Stimulated activated CD8-positive, alpha-beta memory T cell treated with anti-CD3 and anti-CD28 coated beads, Interleukin-7, amount 100 ng/mL, for 1 hour (primary cell): Measurements from ENCODE around the gene CPLANE2.
A peak's percentile ranks its signal among the peaks of the same experiment; 100 is the strongest.
"Not testable (repeated sequence)": the region's sequence is repeated elsewhere in the genome, so short reads cannot be mapped to it uniquely, and the experiment has no call there.

ENCODE experiments used
- DNase-seq, 2 donors: peaks; one replicate each; pipeline ENCODE4 v3.0.0-alpha.2; 2020; ENCODE audit warnings: low read depth in 2 of 2

The CPLANE2 gene

GRCh38 chr1:16249596-16250241, 12.7 kb upstream of the CPLANE2 start:
- DNase-seq = no peak

DNA sequence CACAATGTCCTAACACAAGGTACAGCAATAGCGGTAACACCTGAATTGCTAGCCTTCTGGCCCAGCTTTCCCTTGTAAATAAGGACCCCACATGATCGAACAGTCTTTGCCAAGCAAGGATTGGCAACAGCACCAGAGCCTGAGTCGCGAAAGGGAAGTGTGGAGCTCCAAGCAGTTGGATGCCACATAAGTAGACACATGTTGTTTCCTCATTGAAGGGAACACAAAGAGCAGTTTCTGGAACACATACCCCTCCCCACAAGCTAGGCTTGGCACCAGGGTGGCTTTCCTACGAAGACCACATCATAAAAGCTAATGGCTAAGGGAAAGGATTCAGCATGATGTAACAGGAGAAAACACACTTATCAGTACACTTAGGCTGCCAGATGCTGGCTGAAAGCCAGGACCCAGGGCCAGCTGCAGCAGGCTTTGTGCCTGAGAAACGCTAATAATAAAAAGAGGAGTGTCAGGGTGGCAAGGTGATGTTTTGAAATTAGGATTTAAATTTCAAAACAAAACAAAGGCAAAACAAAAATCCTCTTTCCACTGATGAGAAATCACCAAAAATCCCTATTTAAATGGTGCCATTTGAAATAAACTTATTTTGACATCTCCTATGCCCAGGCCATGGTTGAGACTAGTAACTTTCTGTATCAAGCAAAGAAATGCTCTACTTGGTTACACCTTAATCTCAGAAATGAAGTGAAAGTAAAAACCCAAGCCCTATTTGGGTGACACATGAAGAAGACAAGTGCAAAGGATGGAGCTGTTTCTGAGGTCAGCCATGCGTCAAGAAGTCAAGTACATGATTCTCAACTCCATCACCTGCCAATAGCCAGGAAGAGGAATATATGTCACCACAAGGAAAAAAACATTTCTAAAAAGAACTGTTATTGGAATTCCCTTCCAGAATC, 11.9 kb upstream of the CPLANE2 start:
- no peak for DNase-seq

DNA sequence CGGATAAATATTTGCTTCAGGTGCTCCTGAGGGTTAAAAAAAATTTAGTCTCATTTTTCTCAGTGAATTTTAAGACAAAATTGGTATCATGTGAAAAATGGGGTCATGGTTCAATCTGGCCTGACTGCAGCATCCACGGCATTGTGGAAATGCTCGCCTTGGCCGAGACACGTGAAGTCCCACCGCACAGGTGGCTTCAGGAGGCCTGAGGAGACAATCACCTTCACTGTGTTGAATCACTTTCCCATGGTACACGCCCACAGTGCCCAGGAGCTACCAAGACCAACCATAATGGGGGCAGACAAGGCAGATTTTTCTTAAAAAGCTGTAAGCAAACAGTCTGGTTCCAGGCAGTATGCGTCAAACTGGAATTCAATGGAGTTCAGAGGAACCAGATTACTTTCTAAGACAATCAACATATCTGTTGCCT, 11.0 kb upstream of the CPLANE2 start:
- DNase-seq = no peak

DNA sequence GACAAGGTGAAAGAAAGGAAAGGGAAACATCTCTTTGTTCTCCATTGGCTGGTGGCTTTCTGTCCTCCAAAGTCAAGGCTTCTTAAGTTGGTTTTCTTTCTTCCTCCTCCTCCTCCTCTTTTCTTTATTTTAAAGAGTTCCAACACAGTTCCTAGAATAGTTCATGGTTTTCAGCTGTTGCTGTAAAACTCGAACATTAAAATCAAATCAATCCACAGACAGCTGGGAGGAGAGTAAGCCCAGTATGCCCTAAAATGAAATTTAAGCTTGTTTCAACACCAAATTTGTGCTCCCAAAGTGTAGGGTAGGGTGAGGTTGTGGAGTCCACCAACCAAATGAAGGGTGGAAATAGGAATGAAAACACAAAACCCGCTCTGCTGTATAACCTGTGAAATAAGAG, 10.5 kb upstream of the CPLANE2 start:
- DNase-seq = no peak

GRCh38 chr1:16246961-16247360, 10.0 kb upstream of the CPLANE2 start:
- no peak for DNase-seq

DNA sequence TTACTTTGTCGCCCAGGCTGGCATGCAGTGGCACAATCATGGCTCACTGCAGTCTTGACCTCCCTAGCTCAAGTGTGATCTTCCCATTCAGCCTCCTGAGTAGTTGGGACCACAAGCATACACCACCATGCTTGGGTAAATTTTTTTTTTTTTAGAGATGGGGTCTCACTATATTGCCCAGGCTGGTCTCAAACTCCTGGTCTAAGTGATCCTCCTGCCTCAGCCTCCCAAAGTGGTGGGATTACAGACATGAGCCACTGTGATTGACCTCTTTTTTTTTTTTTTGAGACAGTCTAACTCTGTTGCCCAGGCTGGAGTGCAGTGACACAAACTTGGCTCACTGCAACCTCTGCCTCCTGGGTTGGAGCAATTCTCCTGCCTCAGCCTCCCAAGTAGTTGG, 9.3 kb upstream of the CPLANE2 start:
- not testable (repeated sequence) for DNase-seq

DNA sequence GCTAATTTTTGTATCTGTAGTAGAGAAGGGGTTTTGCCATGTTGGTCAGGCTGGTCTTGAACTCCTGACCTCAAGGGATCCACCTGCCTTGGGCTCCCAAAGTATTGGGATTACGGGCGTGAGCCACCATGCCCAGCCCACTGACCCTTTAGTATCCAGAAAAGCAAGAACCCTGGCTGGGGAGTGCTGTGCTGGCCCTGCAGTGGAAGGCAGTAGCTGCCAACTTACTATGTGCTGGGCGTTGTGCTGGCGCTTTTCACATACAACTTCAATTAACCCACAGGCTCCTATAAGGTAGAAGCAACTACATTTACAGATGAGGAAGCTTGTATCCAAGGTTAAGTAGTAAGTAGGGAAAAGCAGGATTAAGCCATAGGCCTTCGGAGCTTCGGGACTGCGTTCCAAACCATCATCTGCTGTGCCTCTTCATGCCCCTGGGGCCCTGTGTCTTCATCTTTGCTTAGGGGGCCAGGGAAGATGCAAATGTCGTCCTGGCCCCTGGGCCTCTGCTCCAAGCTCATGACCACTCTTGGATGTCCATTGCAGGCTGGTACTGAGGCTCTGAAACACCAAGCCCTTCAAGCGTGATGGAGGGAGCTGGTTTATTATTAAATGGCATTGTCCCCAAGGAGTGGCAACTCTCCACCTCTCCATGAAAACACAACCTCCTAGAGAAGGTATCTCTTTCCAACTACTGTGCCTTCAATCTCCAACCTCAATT, 8.7 kb upstream of the CPLANE2 start:
- no peak for DNase-seq

DNA sequence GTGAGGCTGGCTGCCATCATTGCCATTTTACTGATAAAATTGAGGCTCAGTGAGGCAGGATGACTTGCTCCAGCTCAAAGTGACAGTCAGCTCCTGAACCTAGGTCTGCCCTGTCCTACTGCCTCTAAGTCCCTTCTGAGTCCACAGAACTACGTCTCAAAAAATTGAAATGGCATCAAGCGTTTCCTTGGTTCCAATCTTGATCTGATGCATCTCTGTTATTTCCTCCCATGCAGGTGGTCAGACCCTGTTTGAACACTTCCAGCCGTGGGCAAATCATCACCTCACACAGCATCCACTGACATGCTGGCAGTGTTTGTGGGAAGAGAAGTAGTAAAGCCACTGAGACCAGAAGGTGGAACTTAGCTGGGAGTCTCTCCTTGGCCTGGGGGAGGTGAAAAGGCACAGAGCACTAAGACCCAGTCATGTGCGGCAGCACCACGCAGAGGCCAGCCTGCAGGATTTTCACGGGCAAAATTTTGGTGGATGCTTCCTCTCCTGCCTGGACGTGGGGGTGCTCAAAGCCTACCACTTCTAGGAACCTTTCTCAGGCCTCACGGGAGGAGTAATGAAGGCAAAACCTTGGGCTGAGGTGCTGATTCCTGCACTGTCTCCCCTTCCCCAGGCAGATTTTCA, 7.8 kb upstream of the CPLANE2 start:
- DNase-seq = no peak

- DNase-seq = peak; percentile 45 to 56
Observed at GRCh38 chr1:16243936-16244649, 7.1 kb upstream of the CPLANE2 start.

- DNase-seq = no peak
Observed at GRCh38 chr1:16243215-16243610, 6.2 kb upstream of the CPLANE2 start.

DNA sequence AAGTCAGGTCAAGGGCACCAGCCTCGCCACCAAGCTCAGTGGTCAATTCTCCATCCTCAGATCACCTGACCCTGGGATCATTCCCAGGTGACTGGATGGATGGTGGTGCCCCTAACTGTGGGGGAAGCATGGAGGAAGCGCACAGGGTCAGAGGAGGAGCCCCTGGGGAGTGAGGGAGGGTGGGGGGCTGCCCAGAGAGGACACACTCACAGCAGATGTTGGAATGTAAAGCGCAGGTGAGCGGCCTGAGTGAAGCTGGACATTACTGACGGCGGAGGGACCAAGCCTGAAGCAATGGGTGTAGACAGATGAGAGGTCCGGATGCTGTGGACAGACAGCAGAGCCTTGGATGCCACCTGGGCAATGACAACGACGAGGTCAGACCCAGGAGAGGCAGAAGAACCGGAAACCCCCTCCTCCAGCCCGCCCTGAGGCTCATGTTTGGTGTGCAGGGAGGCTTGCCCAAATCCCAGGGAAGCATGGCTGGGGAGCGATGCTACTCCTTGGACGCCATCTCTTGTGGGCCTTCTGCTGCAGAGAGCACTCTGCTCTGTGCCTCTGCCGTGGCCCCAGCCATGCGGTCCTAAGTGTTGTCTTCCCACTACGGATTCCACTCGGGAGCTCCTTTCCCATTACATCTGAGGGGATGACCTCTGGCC, 5.7 kb upstream of the CPLANE2 start:
- no peak for DNase-seq

GRCh38 chr1:16241221-16241708, 4.3 kb upstream of the CPLANE2 start:
- DNase-seq = no peak

- no peak for DNase-seq
Observed at GRCh38 chr1:16239972-16240491, 3.0 kb upstream of the CPLANE2 start.

DNA sequence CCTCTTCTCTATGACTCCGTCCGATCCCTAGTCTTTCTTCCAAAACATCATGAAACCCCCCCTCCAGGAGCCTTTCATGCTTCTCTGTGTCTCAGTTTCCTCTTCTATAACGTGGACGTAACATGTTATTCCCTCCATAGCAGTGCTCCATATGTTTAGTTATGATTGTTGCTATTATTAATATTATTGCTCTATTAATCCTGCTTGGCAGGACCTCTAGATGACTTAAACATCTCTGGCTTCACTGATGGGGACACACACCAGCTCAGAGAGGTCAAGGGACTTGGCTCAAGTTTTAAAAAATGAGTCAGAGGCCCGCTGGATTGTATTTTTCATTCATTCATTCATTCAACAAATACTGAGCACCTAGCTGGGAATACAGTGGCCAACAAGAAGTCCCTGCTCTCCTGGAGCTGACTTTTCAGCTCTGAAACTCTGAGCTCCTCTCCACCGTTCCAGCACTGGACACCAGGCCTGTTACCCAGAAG, 404 bp upstream of the CPLANE2 start:
- no peak for DNase-seq

GRCh38 chr1:16235944-16236510, 956 bp downstream of the CPLANE2 start:
- DNase-seq = peak in 1 of 2 donors; percentile 19

GRCh38 chr1:16235347-16235746, 1.6 kb downstream of the CPLANE2 start:
- DNase-seq = no peak

DNA sequence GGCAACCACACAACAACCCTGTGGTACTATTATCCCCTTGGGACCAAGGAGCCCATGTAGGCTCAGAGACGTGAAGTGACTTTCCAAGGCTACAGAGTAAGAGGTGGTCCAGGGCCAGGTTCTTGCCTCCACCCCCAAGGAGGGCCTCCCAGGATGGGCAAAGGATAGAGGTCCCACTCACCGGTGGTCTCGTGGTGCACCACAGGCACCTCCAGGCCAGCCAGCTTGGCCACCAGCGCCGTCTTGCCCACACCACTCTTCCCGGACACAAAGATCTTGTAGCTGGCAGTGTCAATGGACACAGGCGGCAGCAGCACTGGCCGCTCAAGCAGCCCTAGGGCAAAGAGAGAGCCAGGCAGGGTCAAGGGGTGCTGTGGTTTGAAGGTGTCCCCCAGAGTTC, 3.6 kb downstream of the CPLANE2 start:
- DNase-seq = no peak

- DNase-seq = no peak
Observed at GRCh38 chr1:16232316-16232710, 4.7 kb downstream of the CPLANE2 start.

DNA sequence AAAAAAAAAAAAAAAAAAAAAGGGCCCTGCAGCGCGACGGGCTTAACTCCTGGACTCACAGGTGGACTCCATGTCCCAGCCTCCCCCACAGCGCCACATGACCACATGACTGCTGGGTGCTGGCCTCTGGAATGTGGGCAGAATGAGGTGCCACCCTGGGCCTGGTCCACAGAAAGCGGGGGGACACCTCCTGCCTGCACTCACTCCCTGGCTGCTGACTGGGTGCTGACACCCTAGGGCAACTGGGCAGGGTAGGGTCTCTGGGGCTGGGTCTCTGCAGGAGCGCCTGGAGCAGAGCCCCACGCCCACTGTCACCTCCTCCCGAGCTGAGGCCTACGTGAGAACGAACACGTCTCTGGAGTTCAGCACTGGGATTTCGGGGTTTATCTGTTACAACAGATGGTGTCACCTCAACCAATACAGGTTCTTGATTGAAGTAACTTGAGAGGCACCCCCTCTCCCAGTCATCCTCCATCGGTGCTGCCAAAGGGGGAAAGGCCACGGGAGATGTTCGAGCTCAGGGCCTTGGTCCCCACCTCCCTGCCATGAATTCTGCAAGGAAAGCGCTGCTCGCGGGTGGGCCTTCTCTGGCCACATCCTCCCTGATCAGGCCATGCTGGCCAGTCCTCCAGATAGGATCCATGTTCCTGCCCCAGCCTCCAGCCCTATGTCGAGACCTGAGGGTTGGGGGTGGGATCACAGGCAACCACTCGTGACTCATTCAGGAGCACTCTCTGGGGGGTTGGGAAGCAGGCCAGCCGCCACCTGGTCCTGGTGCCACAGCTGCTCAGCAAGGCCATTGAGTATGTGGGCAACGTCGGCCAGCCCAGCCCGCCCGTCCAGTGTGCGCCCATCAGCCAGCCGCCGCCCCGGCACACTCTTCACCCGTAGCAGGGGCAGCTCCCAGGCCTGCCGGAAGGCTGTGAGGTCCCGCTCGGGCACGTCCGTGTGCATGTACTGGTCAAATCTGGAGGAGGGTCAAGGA, 5.4 kb downstream of the CPLANE2 start:
- DNase-seq = no peak
